Kidney (tissue), 14 donors: ENCODE data around the gene VDR. TPM values are rescaled to one million over a fixed set of nuclear protein-coding genes. Genes with fewer than 3 reads are reported as not detected.
A peak's percentile ranks its signal among the peaks of the same experiment; 100 is the strongest.

Experiments
- DNase-seq, 5 donors: peaks; one replicate each; pipeline ENCODE4 v3.0.0-alpha.2; 2013 to 2020
- FAIRE-seq: peaks from 2 replicates; lab custom pipeline; 2012; peaks lifted over from hg19 to GRCh38; lab: Jason Lieb, UNC
- H3K27ac ChIP-seq, 2 donors: one replicate each; pipeline ENCODE4 v1.7.0; 2013; ENCODE audit warnings: low read depth in 2 of 2, low read length in 2 of 2, inconsistent platforms in 1 of 2
- H3K27me3 ChIP-seq: one replicate; pipeline ENCODE4 v1.7.1; 2013; ENCODE audit warnings: low read length, inconsistent platforms; ENCODE audit not compliant: control insufficient read depth, insufficient read depth
- H3K36me3 ChIP-seq, 3 donors: one replicate each; pipeline versions ENCODE4 v1.7.0 to v1.7.1; 2013; ENCODE audit warnings: low read length in 3 of 3, control low read depth in 1 of 3, inconsistent platforms in 1 of 3; ENCODE audit not compliant: insufficient read depth in 3 of 3, control insufficient read depth in 2 of 3
- H3K4me1 ChIP-seq, 3 donors: one replicate each; pipeline versions ENCODE4 v1.7.0 to v1.7.1; 2013; ENCODE audit warnings: low read length in 3 of 3, inconsistent platforms in 1 of 3, low read depth in 1 of 3; ENCODE audit not compliant: control insufficient read depth in 2 of 3, insufficient read depth in 2 of 3
- H3K4me3 ChIP-seq, 3 donors: one replicate each; pipeline versions ENCODE4 v1.7.0 to v1.8.1; 2013; ENCODE audit warnings: low read length in 3 of 3, control low read depth in 1 of 3, inconsistent platforms in 1 of 3
- H3K9ac ChIP-seq, 3 donors: one replicate each; pipeline versions ENCODE4 v1.7.0 to v1.7.1; 2013; ENCODE audit warnings: low read length in 3 of 3, control low read depth in 1 of 3, inconsistent platforms in 1 of 3
- H3K9me3 ChIP-seq, 3 donors: one replicate each; pipeline versions ENCODE4 v1.7.0 to v1.7.1; 2013; ENCODE audit warnings: low read length in 3 of 3, control low read depth in 1 of 3, inconsistent platforms in 1 of 3; ENCODE audit not compliant: control insufficient read depth in 2 of 3, insufficient read depth in 1 of 3
- intact Hi-C: fragments of 100-400 bp; cut with DNase I; formaldehyde crosslinking; loops from one replicate; pipeline ENCODE4 v1.11.1; 2022
- polyA plus RNA-seq: library from polyadenylated mRNA; stranded (reverse); fragments of 350-450 nt; fragmentation: Illumina TruSeq; extraction: RNeasy Lipid Tissue Mini Kit (QIAGEN cat#74804); gene quantifications from one replicate; pipeline ENCODE4 v1.2.3, GENCODE V29; 2014; ENCODE audit warnings: low read depth, low replicate concordance; ENCODE audit not compliant: insufficient read depth
- total RNA-seq: library from RNA; stranded (reverse); fragmentation: NEBNext Ultra II Directional; extraction: Animal tissue kit (Norgen Biotek cat#: 25700); gene quantifications from one replicate; pipeline ENCODE4 v1.2.1, GENCODE V29; 2021
- TF ChIP-seq, protein P1 (sequence below): IDR thresholded peaks from 3 replicates; pipeline ENCODE4 v1.5.1; 2012; ENCODE audit warnings: mild to moderate bottlenecking, moderate library complexity, borderline replicate concordance; ENCODE audit not compliant: insufficient read depth; ENCODE audit errors: extremely low read depth
- donor health status: control.
- donor health status: control.
- donor health status: control.
- donor health status: control.
- donor health status: control.
- donor health status: DM: yes; HTN: yes; CAD: no.
- donor health status: Normal renal cell carcinoma (clear cell type).

The VDR gene
- total and polyA plus RNA-seq, 2 donors from 2014 or later: 14.8 to 19.1 TPM

DNA sequence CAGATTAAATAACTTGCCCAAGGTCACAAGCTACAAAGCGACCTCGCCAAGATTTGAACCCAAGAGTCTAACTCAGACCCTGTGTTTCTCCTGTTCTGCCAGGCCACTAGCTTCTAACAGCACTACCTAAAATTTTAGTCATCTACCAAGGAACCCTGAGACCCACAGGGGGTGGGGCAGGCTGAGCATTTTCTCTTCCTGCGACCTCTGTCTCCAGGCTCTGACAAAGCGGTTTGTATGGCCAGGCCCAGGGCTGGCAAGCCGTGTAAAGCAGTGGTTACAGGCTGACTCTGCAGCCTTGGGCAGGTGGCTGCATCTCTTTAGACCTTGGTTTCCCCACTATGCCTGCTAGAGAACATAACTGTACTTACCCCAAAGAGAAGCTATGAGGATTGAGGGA lies 5.3 kb downstream of the VDR start:
- H3K9me3 ChIP-seq: no peaks in the 10 kb centered on the region
- peaks cover 4% of the 10 kb centered on the region for H3K27me3 ChIP-seq
- no peaks in the 10 kb centered on the region for H3K36me3 ChIP-seq
- intact Hi-C loops: no loop called here
- TF ChIP-seq, protein P1, sequence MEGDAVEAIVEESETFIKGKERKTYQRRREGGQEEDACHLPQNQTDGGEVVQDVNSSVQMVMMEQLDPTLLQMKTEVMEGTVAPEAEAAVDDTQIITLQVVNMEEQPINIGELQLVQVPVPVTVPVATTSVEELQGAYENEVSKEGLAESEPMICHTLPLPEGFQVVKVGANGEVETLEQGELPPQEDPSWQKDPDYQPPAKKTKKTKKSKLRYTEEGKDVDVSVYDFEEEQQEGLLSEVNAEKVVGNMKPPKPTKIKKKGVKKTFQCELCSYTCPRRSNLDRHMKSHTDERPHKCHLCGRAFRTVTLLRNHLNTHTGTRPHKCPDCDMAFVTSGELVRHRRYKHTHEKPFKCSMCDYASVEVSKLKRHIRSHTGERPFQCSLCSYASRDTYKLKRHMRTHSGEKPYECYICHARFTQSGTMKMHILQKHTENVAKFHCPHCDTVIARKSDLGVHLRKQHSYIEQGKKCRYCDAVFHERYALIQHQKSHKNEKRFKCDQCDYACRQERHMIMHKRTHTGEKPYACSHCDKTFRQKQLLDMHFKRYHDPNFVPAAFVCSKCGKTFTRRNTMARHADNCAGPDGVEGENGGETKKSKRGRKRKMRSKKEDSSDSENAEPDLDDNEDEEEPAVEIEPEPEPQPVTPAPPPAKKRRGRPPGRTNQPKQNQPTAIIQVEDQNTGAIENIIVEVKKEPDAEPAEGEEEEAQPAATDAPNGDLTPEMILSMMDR: no peak
- H3K9ac ChIP-seq: no peak overlapping the region
- FAIRE-seq: no peak
- H3K4me1 ChIP-seq: peaks cover 0 to 56% (median 44%) of the 10 kb centered on the region in 3 donors
- H3K4me3 ChIP-seq: peak overlapping the region in 1 of 3 donors; percentile 11
- DNase-seq: no peak
- peak overlapping the region; percentile 37 to 47 for H3K27ac ChIP-seq

DNA sequence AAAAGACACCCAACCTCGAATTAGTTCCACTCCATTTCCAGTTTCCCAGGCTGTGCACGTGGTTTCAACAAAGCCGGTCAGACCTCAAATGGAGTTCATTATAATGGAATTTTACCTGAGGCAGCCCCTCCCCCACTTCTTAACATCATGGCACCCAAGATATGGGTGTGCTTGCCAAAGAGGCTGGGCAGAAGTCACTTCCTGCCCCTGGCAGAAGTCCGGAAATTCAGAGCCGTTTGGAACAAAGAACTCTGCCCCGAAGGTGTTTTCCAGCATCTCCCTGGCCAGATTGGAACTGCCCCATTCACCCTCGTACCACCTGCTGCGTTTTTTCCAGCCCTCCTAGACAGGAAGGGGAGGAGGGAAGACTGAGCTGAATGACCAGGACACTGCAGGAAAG lies 8.2 kb downstream of the VDR start:
- H3K4me1 ChIP-seq: peaks cover 0 to 59% (median 47%) of the 10 kb centered on the region in 3 donors
- DNase-seq: peak in 3 of 5 donors; percentile 36 to 61 (median 55)

DNA sequence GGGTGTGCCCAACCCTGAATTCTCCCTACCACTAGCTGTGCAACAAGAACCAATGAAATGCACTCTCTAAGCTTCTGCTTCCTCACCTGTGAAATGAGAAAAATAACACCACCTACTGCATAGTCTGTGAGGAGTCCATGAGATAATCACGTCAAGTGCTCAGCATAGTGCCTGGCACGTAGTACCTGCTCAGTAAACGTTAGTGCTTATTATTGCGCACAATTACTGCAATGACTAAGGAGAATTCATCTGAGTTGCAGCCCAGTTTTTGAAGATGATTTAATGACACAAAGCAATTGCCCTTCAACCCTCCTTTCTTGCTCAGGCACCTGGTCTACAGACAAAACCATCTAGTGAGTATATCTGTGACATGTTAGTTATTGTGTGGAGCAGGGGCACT lies 8.8 kb downstream of the VDR start:
- peak overlapping the region; percentile 69 to 82 for H3K27ac ChIP-seq
- DNase-seq (no peak), FAIRE-seq (no peak)
- H3K9ac ChIP-seq: peak overlapping the region in 1 of 3 donors; percentile 20
- peaks cover 0 to 53% (median 46%) of the 10 kb centered on the region in 3 donors for H3K4me1 ChIP-seq
- intact Hi-C loops: no loop called here
- H3K36me3 ChIP-seq: no peaks in the 10 kb centered on the region
- H3K27me3 ChIP-seq: no peaks in the 10 kb centered on the region
- TF ChIP-seq, protein P1: no peak
- peak overlapping the region in 1 of 3 donors; percentile 9 for H3K4me3 ChIP-seq
- no peaks in the 10 kb centered on the region for H3K9me3 ChIP-seq

More for the DNA sequence above, 8.2 kb downstream of the VDR start:
- no peaks in the 10 kb centered on the region for H3K27me3 ChIP-seq
- peak; percentile 17 for FAIRE-seq
- H3K36me3 ChIP-seq: no peaks in the 10 kb centered on the region
- H3K27ac ChIP-seq: peak overlapping the region; percentile 82 to 86
- H3K4me3 ChIP-seq: peak overlapping the region in 1 of 3 donors; percentile 16
- intact Hi-C loops: no loop called here
- peak overlapping the region in 1 of 3 donors; percentile 35 for H3K9ac ChIP-seq
- TF ChIP-seq, protein P1: no peak
- H3K9me3 ChIP-seq: no peaks in the 10 kb centered on the region

DNA sequence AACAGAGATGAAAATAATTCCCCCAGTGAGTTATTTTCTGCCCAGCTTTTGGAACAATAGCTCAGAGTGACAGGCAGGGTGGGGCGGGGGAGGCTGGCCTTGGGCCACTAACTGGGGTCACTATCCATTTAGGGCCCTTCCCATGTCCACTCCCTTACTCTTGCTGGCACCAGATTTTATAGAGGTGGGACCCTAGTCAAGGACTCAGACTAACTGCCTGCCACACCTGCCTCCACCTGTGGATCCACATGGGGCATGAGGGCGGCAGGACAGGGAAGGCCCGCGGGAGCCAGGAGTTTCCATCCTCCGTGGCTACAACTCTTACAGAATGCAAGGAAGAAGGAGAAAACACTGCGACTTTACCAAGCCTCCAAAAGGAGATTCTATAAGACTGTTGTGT lies 10.1 kb downstream of the VDR start:
- Histone ChIP-seq H3K27ac (peak overlapping the region in 1 of 2 donors; percentile 45), H3K4me3 (no peak overlapping the region), H3K9me3 (no peaks in the 10 kb centered on the region), H3K27me3 (no peaks in the 10 kb centered on the region), H3K9ac (no peak overlapping the region), H3K36me3 (no peaks in the 10 kb centered on the region), H3K4me1 (peaks cover 0 to 45% (median 34%) of the 10 kb centered on the region in 3 donors)
- intact Hi-C loops: no loop called here
- TF ChIP-seq, protein P1: no peak
- FAIRE-seq: no peak
- no peak for DNase-seq
